PC-3 (cell line): ENCODE measurements around the gene PTPRN2. TPM values are rescaled to one million over a fixed set of nuclear protein-coding genes. Genes with fewer than 3 reads are reported as not detected.

ENCODE experiments used
- ATAC-seq: fragments of 200-7000 bp; cut with Tn5 transposase; 2 replicates; pipeline ENCODE4 v1.9.1; 2020; ENCODE audit warnings: mild to moderate bottlenecking, moderate library complexity
- BruUV-seq: library from RNA; stranded (reverse); fragments of 400-500 nt; replicated peaks from 2 replicates; lab custom pipeline; 2021; lab: Mats Ljungman, UMichigan
- CTCF ChIA-PET: fragments of 300-600 bp; sonication (Branson Sonifier 250); formaldehyde crosslinking; loops from one replicate; lab custom pipeline; 2022; ENCODE audit warnings: antibody characterized with exemption; lab: Charles Lee
- POLR2A ChIA-PET: fragments of 300-600 bp; sonication (Branson Sonifier 250); formaldehyde crosslinking; loops from one replicate; lab custom pipeline; 2022; ENCODE audit warnings: antibody characterized with exemption; ENCODE audit not compliant: unreplicated experiment; lab: Charles Lee
- DNase-seq: peaks from one replicate; pipeline ENCODE4 v3.0.0-alpha.2; 2015
- H2AFZ ChIP-seq: fragments of 300-600 bp; sonication (generic); 2 replicates; pipeline ENCODE4 v1.6.0; 2016; ENCODE audit warnings: antibody characterized with exemption, low read length
- H3F3A ChIP-seq: fragments of 300-600 bp; sonication (generic); one replicate; pipeline ENCODE4 v1.6.0; 2017; ENCODE audit warnings: antibody characterized with exemption, low read length, control low read depth, mild to moderate bottlenecking; ENCODE audit not compliant: unreplicated experiment
- H3K27ac ChIP-seq: fragments of 300-600 bp; sonication (generic); 2 replicates; pipeline ENCODE4 v1.5.1; 2016; ENCODE audit warnings: mild to moderate bottlenecking, low read length
- H3K27me3 ChIP-seq: fragments of 300-600 bp; sonication (generic); 2 replicates; pipeline ENCODE4 v1.6.1; 2016; ENCODE audit warnings: low read length, mixed read lengths
- H3K36me3 ChIP-seq: fragments of 300-600 bp; sonication (generic); 2 replicates; pipeline ENCODE4 v1.6.1; 2016; ENCODE audit warnings: low read depth, mixed run types, low read length, mixed read lengths
- H3K4me1 ChIP-seq: fragments of 300-600 bp; sonication (generic); 2 replicates; pipeline ENCODE4 v1.5.1; 2016; ENCODE audit warnings: low read length; ENCODE audit not compliant: insufficient read depth
- H3K4me2 ChIP-seq: fragments of 300-600 bp; sonication (generic); 2 replicates; pipeline ENCODE4 v1.6.0; 2016; ENCODE audit warnings: low read length
- H3K4me3 ChIP-seq: fragments of 300-600 bp; sonication (generic); 2 replicates; pipeline ENCODE4 v1.5.1; 2016; ENCODE audit warnings: mild to moderate bottlenecking, low read length, mixed read lengths
- H3K79me2 ChIP-seq: fragments of 300-600 bp; sonication (generic); 2 replicates; pipeline ENCODE4 v1.6.1; 2017; ENCODE audit warnings: low read length, mixed read lengths
- H3K9ac ChIP-seq: fragments of 300-600 bp; sonication (generic); 2 replicates; pipeline ENCODE4 v1.6.0; 2016; ENCODE audit warnings: mild to moderate bottlenecking, low read length
- H3K9me2 ChIP-seq: fragments of 300-600 bp; sonication (generic); replicated peaks from 2 replicates; pipeline ENCODE4 v1.6.1; 2016; ENCODE audit warnings: mixed run types, low read length, mixed read lengths
- H3K9me3 ChIP-seq: fragments of 300-600 bp; sonication (generic); 2 replicates; pipeline ENCODE4 v1.6.1; 2016; ENCODE audit warnings: low read length, mixed read lengths
- H4K20me1 ChIP-seq: fragments of 300-600 bp; sonication (generic); 2 replicates; pipeline ENCODE4 v1.6.1; 2016; ENCODE audit warnings: low read length, mixed read lengths
- EZH2 ChIP-seq: fragments of 300-600 bp; sonication (generic); IDR thresholded peaks from one replicate; pipeline ENCODE4 v1.6.1; 2017; ENCODE audit warnings: antibody characterized with exemption, mild to moderate bottlenecking, low read length; ENCODE audit not compliant: unreplicated experiment
- EZH2phosphoT487 ChIP-seq: fragments of 300-600 bp; sonication (generic); IDR thresholded peaks from 2 replicates; pipeline ENCODE4 v1.6.1; 2018; ENCODE audit warnings: mild to moderate bottlenecking, antibody characterized with exemption, low read length, borderline replicate concordance
- intact Hi-C: fragments of 100-400 bp; cut with micrococcal nuclease; formaldehyde crosslinking; loops from 2 replicates; pipeline ENCODE4 v1.9.0; 2023
- total RNA-seq: library from RNA; depleted of rRNA; stranded (reverse); fragments of >200 nt; gene quantifications from 2 replicates; pipeline ENCODE4 v1.2.3, GENCODE V29; 2014
- TF ChIP-seq, protein P1 (sequence below): fragments of 300-600 bp; sonication (generic); conservative IDR thresholded peaks from 2 replicates; pipeline ENCODE4 v1.5.1; 2017; ENCODE audit warnings: antibody characterized with exemption, low read depth, mild to moderate bottlenecking, low read length

The PTPRN2 gene
- total RNA-seq, 1 experiment from 2014 or later, result 3.2 TPM

DNA sequence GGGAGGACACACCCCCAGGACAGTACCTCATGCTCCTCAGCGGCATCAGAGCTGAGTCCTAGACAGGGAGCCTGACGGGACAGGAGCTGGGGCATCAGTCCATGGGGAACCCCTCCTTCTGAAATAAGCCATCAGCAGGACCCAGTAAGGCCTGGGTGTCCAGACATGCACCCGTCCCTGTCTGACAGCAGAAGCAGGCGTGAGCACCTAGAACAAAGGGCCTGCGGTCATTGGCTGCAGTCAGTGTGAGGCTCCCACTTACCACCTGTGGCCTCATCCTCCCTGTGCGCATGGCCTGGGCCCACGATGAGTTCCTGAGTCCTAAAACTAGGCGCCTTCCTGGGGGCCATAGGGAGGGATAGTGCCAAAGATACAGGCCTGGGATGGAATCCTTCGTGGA, 484.7 kb downstream of the PTPRN2 start:
- POLR2A ChIA-PET, result no interaction called here
- ATAC-seq (no peak), DNase-seq (no peak)
- Histone ChIP-seq H3K4me2 (no peak overlapping the region), H3K27ac (no peak overlapping the region), H3K9me3 (no peaks in the 10 kb centered on the region), H3K79me2 (no peaks in the 10 kb centered on the region), H3K4me3 (no peak overlapping the region), H3K4me1 (no peaks in the 10 kb centered on the region), H4K20me1 (no peaks in the 10 kb centered on the region), H3K9me2 (no peaks in the 10 kb centered on the region), H3K9ac (no peak overlapping the region), H3K36me3 (no peaks in the 10 kb centered on the region), H2AFZ (no peak overlapping the region), H3K27me3 (no peaks in the 10 kb centered on the region), H3F3A (no peaks in the 10 kb centered on the region)
- BruUV-seq, result no TSS peak
- CTCF ChIA-PET, result no interaction called here
- intact Hi-C loops, result no loop called here
- TF ChIP-seq, protein P1, sequence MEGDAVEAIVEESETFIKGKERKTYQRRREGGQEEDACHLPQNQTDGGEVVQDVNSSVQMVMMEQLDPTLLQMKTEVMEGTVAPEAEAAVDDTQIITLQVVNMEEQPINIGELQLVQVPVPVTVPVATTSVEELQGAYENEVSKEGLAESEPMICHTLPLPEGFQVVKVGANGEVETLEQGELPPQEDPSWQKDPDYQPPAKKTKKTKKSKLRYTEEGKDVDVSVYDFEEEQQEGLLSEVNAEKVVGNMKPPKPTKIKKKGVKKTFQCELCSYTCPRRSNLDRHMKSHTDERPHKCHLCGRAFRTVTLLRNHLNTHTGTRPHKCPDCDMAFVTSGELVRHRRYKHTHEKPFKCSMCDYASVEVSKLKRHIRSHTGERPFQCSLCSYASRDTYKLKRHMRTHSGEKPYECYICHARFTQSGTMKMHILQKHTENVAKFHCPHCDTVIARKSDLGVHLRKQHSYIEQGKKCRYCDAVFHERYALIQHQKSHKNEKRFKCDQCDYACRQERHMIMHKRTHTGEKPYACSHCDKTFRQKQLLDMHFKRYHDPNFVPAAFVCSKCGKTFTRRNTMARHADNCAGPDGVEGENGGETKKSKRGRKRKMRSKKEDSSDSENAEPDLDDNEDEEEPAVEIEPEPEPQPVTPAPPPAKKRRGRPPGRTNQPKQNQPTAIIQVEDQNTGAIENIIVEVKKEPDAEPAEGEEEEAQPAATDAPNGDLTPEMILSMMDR, result no peak
- TF ChIP-seq EZH2 (no peak), EZH2phosphoT487 (no peak)

DNA sequence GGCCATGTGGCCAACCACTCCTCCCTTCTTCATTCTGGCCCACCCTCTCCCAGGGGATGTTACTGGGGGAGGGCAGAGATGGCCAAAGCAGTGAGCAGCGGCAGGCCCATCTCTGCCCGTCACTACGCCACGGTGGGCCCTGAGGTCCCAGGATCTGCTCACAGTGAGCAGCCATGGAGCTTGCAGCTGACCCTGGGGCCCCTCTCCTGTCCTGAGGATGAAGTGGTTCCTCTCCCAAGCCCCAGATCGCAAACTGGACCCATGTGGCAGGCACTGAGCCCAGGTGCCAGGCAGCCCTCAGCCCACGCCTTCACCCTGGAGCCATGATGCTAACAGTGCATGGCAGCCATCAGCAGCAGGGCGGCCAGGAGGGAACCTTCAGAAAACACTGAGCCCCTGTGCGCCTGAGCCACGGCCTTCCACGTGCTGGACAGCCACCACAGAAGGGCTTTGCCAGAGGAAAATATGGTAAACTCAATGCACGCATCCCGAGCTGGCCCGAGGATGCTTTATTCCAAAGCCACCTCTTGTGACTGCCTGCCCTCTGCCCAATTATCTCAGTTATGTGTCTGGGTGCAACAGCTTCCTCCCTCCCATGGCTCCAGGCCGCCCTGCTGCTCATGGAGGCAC, 485.7 kb downstream of the PTPRN2 start:
- Histone ChIP-seq H2AFZ (no peak overlapping the region), H3K27ac (no peak overlapping the region), H3K79me2 (no peaks in the 10 kb centered on the region), H3K9me2 (no peaks in the 10 kb centered on the region), H3K9me3 (no peaks in the 10 kb centered on the region), H4K20me1 (no peaks in the 10 kb centered on the region), H3K4me1 (no peaks in the 10 kb centered on the region), H3K27me3 (no peaks in the 10 kb centered on the region), H3K36me3 (no peaks in the 10 kb centered on the region), H3K4me3 (no peak overlapping the region), H3F3A (no peaks in the 10 kb centered on the region), H3K9ac (no peak overlapping the region), H3K4me2 (no peak overlapping the region)
- intact Hi-C loops, result no loop called here
- DNase-seq, result no peak
- BruUV-seq, result no TSS peak
- ATAC-seq, result no peak
- TF ChIP-seq EZH2 (no peak), EZH2phosphoT487 (no peak)
- TF ChIP-seq, protein P1, result no peak
- POLR2A ChIA-PET, result no interaction called here
- CTCF ChIA-PET, result no interaction called here

DNA sequence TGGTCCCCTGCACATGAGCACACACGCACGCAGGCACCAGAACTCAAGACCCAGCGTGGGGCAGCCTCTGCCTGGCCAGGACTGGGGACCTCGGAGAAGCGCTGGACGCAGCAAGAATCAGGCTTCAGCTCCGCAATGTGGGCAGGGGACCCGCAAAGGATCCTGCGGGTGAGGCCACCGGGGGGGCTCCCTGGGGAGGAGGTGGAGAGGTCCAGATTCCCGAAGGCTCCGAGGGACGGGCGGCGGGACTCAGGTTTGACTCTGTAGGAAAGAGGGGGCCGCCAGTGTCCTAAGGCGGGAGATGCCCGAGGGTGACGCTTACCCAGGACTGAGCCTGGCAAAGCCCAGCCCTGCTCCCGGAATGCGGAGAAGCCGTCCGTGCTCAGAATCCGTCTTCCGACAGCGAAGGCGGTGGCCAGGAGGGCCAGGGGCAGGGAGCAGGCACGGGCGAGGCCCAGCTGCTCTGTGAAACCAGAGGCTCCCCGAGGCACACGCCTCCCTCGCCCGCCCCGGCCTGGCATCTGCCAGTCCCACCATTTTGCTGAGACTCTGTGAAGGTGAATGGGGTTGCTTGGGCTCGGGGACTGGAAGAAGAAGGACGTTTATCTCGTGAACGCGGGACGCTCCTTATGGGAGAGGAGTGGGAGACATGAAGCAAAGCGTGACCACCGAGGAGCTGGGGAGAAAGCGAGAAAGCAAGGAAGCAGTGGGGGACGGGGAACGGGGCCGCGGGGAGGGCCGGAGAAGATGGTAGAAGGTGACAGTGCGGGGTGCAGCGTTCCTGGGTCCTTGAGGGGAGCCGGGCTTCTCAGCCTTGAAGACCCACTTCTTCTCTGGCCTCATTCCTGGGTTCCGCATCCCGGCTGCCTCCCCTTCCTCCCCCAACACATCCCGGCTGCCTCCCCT, 489.2 kb downstream of the PTPRN2 start:
- H4K20me1 ChIP-seq, result no peaks in the 10 kb centered on the region
- H3F3A ChIP-seq, result no peaks in the 10 kb centered on the region
- no peak overlapping the region for H3K4me2 ChIP-seq
- no peaks in the 10 kb centered on the region for H3K4me1 ChIP-seq
- no peaks in the 10 kb centered on the region for H3K9me2 ChIP-seq
- intact Hi-C loops, result no loop called here
- BruUV-seq, result no TSS peak
- H3K9ac ChIP-seq, result no peak overlapping the region
- no peak overlapping the region for H2AFZ ChIP-seq
- DNase-seq, result no peak
- H3K4me3 ChIP-seq, result no peak overlapping the region
- H3K9me3 ChIP-seq, result no peaks in the 10 kb centered on the region
- ATAC-seq, result no peak
- no peak overlapping the region for H3K27ac ChIP-seq
- no peaks in the 10 kb centered on the region for H3K27me3 ChIP-seq
- TF ChIP-seq EZH2 (no peak), EZH2phosphoT487 (no peak)
- TF ChIP-seq, protein P1, result no peak
- H3K79me2 ChIP-seq, result no peaks in the 10 kb centered on the region
- ChIA-PET CTCF (no interaction called here), POLR2A (no interaction called here)
- H3K36me3 ChIP-seq, result no peaks in the 10 kb centered on the region
